Measurements from ENCODE around the gene IL13RA1.

Gene IL13RA1

DNA sequence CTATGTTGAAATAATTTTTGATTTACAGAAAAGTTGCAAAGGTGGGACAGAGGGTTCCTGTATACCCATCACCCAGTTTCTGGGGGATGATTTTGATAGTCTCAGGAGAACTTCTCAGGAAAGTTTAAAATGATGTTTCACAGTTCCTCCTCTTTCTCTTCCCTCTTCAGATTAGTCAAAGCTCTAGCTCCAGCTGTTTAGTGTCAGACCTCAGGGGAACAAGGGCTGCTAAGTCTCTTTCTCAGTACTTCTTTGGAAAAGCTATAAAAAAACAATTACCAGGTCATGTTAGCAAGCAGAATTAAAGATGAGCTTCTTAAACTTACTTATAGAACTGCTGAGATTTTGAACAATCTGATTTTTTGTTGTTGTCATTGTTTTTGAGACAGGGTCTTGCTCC is 12.2 kb downstream of the IL13RA1 start:
- Mint-ChIP-seq H3K9me3 (no peaks in the 10 kb centered on the region), H3K27me3 (no peaks in the 10 kb centered on the region), H3K4me1 (ENCODE audit: low read depth) (peaks cover 45% of the 10 kb centered on the region), H3K36me3 (ENCODE audit: low read depth) (peaks cover 49% of the 10 kb centered on the region), H3K4me3 (no peak overlapping the region), H3K27ac (peak overlapping the region; percentile 72)
- intact Hi-C loops (cut with micrococcal nuclease): loop anchor here (5.0 kb wide), 1 partner anchor 42 kb away; no protein-coding TSS in a partner anchor

- intact Hi-C loops (cut with micrococcal nuclease): no loop called here
- Mint-ChIP-seq H3K4me1 (ENCODE audit: low read depth) (peaks cover 37% of the 10 kb centered on the region), H3K4me3 (no peak overlapping the region), H3K27ac (peak overlapping the region; percentile 72), H3K27me3 (no peaks in the 10 kb centered on the region), H3K9me3 (no peaks in the 10 kb centered on the region), H3K36me3 (ENCODE audit: low read depth) (peaks cover 49% of the 10 kb centered on the region)
Measured at GRCh38 chrX:118740276-118740889, 13.0 kb downstream of the IL13RA1 start.

DNA sequence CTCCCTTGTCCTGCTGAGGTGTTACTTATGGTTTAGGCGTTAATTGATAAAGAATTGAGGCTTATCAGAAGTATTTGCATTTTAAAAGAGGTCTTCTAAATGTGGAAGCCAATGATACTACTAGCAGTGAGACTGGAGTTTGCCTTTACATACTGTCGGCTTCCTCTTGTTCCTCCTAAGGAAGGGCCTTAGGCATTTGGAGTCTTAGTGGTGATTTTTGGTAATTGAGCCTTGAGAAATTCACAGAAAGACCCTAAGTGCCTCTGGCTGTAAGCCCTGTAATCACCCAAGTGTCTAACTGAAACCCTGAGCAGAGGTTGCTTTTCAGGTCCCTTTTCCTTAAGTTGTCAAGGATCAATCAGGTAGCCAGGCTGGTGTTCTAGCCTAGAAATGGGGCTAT is 14.8 kb downstream of the IL13RA1 start:
- Mint-ChIP-seq H3K4me1 (ENCODE audit: low read depth) (peaks cover 19% of the 10 kb centered on the region), H3K27ac (no peak overlapping the region), H3K9me3 (no peaks in the 10 kb centered on the region), H3K36me3 (ENCODE audit: low read depth) (peaks cover 43% of the 10 kb centered on the region), H3K4me3 (no peak overlapping the region), H3K27me3 (no peaks in the 10 kb centered on the region)
- intact Hi-C loops (cut with micrococcal nuclease): no loop called here

DNA sequence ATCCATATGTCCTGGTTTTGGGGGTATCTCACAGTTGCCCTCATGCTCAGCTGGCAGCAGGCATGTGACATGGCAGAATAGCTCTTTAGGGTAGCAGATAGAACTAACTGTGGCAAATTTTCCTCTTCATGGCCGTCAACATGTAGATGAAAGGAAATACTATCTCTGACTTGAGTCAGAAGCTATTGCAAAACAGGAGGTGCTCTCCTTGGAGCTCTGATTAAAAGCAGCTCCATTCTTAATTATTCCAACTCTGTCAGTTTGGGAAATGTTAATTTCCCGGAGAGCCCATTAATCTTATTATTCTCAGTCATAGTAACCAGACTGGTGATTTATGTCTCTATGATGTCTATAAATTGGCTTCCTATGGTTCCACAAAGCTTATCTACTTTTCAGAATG is 18.2 kb downstream of the IL13RA1 start:
- Mint-ChIP-seq H3K4me3 (no peak overlapping the region), H3K9me3 (no peaks in the 10 kb centered on the region), H3K36me3 (ENCODE audit: low read depth) (peaks cover 59% of the 10 kb centered on the region), H3K4me1 (ENCODE audit: low read depth) (peaks cover 9% of the 10 kb centered on the region), H3K27ac (no peak overlapping the region), H3K27me3 (no peaks in the 10 kb centered on the region)
- intact Hi-C loops (cut with micrococcal nuclease): no loop called here

- intact Hi-C loops (cut with micrococcal nuclease): loop anchor here (10.0 kb wide), 1 partner anchor 53 kb away; no protein-coding TSS in a partner anchor
- Mint-ChIP-seq H3K4me1 (ENCODE audit: low read depth) (peaks cover 38% of the 10 kb centered on the region), H3K9me3 (no peaks in the 10 kb centered on the region), H3K27me3 (no peaks in the 10 kb centered on the region), H3K4me3 (no peak overlapping the region), H3K36me3 (ENCODE audit: low read depth) (peaks cover 70% of the 10 kb centered on the region), H3K27ac (peak overlapping the region; percentile 82)
Measured at GRCh38 chrX:118751950-118752783, 24.8 kb downstream of the IL13RA1 start.

DNA sequence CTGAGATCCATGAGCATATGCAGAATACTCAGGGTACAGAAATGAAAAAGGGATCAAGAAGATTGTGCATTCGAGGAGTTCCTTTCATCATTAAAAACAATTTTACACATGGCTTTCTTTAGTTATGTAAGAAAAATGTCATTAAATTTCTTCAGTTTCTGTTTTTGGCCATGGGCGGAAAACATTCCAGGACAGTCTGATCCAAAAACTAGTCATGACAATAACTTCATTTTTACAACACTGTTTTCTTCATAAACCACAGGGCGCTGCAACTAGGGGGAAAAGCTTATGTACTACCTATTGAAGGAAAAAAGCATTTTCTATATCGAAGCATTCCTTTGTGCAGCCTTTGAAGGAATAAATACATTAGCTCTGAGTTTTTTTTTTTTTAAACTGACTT is 28.2 kb downstream of the IL13RA1 start:
- H3K27ac Mint-ChIP-seq: no peak overlapping the region
- no peak overlapping the region for H3K4me3 Mint-ChIP-seq
- intact Hi-C loops (cut with micrococcal nuclease): loop anchor here (10.0 kb wide), 1 partner anchor 49 kb away; no protein-coding TSS in a partner anchor
- H3K4me1 Mint-ChIP-seq (ENCODE audit: low read depth): peaks cover 46% of the 10 kb centered on the region
- H3K27me3 Mint-ChIP-seq: no peaks in the 10 kb centered on the region
- H3K9me3 Mint-ChIP-seq: no peaks in the 10 kb centered on the region
- peaks cover 68% of the 10 kb centered on the region for H3K36me3 Mint-ChIP-seq (ENCODE audit: low read depth)

GRCh38 chrX:118756101-118756500 is 28.7 kb downstream of the IL13RA1 start:
- peaks cover 67% of the 10 kb centered on the region for H3K36me3 Mint-ChIP-seq (ENCODE audit: low read depth)
- H3K4me1 Mint-ChIP-seq (ENCODE audit: low read depth): peaks cover 45% of the 10 kb centered on the region
- intact Hi-C loops (cut with micrococcal nuclease): loop anchor here (10.0 kb wide), 1 partner anchor 49 kb away; no protein-coding TSS in a partner anchor
- H3K27ac Mint-ChIP-seq: peak overlapping the region; percentile 50
- no peak overlapping the region for H3K4me3 Mint-ChIP-seq
- no peaks in the 10 kb centered on the region for H3K27me3 Mint-ChIP-seq
- no peaks in the 10 kb centered on the region for H3K9me3 Mint-ChIP-seq

GRCh38 chrX:118758511-118758910 is 31.1 kb downstream of the IL13RA1 start:
- Mint-ChIP-seq H3K4me3 (no peak overlapping the region), H3K27ac (no peak overlapping the region), H3K9me3 (no peaks in the 10 kb centered on the region), H3K27me3 (no peaks in the 10 kb centered on the region), H3K36me3 (ENCODE audit: low read depth) (peaks cover 69% of the 10 kb centered on the region), H3K4me1 (ENCODE audit: low read depth) (peaks cover 29% of the 10 kb centered on the region)
- intact Hi-C loops (cut with micrococcal nuclease): loop anchor here (10.0 kb wide), 1 partner anchor 46 kb away; no protein-coding TSS in a partner anchor

GRCh38 chrX:118760025-118760424 is 32.6 kb downstream of the IL13RA1 start:
- peaks cover 68% of the 10 kb centered on the region for H3K36me3 Mint-ChIP-seq (ENCODE audit: low read depth)
- intact Hi-C loops (cut with micrococcal nuclease): loop anchor here (5.0 kb wide), 1 partner anchor 93 kb away; no protein-coding TSS in a partner anchor

DNA sequence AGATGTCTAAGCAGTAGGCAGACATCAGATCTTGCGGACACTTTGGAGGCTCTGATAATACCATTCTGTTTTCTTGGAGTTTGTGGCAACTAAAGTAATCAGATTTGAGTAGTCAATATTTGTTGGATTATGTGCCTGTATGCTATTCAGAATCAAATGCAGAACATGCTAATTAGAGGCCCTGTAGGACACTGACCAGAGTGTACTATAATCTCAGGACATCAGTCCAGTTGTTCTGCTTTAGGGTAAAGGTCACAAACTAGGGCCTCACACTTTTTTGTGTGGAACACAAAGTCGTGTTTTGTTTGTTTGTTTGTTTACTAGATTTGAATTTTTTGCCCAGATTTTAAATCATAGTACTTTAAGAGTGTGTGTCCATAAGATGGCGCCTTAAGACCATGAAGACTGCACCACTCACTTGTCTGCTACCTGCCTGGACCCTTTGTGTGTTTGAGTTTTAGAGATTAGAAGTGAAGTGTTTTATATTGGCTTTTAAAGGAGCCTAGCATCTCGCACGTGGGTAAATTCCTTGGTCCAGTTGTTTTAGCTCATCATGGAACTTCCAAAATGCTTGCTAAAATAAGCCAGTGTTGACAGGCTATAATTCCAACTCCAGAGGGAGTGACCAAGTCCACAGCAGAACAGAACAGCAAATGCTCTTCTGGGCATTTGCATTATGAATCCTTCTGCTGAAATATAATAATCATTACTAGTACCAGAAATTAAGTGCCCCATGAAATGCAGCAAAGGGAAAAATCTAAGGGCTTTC is 34.7 kb downstream of the IL13RA1 start:
- H3K9me3 Mint-ChIP-seq: no peaks in the 10 kb centered on the region
- no peak overlapping the region for H3K4me3 Mint-ChIP-seq
- H3K27ac Mint-ChIP-seq: no peak overlapping the region
- intact Hi-C loops (cut with micrococcal nuclease): loop anchor here (5.0 kb wide), 1 partner anchor 95 kb away; no protein-coding TSS in a partner anchor
- no peaks in the 10 kb centered on the region for H3K27me3 Mint-ChIP-seq
- H3K36me3 Mint-ChIP-seq (ENCODE audit: low read depth): peaks cover 58% of the 10 kb centered on the region
- H3K4me1 Mint-ChIP-seq (ENCODE audit: low read depth): peaks cover 9% of the 10 kb centered on the region

More at GRCh38 chrX:118760025-118760424, 32.6 kb downstream of the IL13RA1 start:
- Mint-ChIP-seq H3K27ac (no peak overlapping the region), H3K4me3 (no peak overlapping the region), H3K9me3 (no peaks in the 10 kb centered on the region), H3K4me1 (ENCODE audit: low read depth) (peaks cover 23% of the 10 kb centered on the region), H3K27me3 (no peaks in the 10 kb centered on the region)

DNA sequence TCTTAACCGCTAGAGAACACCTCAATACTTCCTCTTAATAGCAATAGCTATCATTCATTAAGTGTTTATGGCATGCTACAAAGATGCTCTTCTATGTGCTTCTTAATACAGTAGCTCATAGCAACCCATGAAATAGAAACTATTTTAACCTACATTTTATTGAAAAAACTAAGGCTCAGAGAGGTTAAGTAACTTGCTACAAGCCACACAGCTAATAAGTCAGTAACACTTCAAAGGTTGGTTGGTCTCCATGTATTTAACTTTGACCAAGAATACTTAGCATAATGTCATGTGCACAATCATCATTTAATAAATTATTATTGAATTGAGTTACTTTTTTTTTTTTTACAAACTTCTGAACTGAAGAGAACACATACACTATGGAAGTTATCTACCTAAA is 36.1 kb downstream of the IL13RA1 start:
- H3K9me3 Mint-ChIP-seq: no peaks in the 10 kb centered on the region
- H3K4me3 Mint-ChIP-seq: no peak overlapping the region
- no peaks in the 10 kb centered on the region for H3K27me3 Mint-ChIP-seq
- H3K27ac Mint-ChIP-seq: no peak overlapping the region
- intact Hi-C loops (cut with micrococcal nuclease): loop anchor here (5.0 kb wide), 1 partner anchor 96 kb away; no protein-coding TSS in a partner anchor
- peaks cover 3% of the 10 kb centered on the region for H3K4me1 Mint-ChIP-seq (ENCODE audit: low read depth)
- peaks cover 61% of the 10 kb centered on the region for H3K36me3 Mint-ChIP-seq (ENCODE audit: low read depth)

DNA sequence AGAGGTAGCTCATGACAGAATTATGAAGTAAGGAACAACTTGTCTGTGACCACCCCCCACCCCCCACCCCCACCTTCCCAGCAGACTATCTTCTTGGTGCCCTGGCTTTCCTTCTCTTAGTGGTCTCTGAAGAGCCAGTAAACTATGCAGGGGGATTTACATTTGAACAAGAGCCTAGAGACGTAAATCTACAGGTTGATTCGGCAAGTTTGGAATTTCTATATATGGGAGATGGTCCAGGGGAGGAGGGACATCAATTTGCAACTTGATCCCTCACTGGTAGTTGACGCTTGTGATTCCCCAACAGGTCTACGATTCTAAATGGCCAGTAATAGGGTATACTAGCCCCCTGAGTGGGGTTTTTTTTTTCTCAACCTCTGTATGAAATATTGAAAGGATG is 36.7 kb downstream of the IL13RA1 start:
- H3K9me3 Mint-ChIP-seq: no peaks in the 10 kb centered on the region
- no peak overlapping the region for H3K27ac Mint-ChIP-seq
- H3K27me3 Mint-ChIP-seq: no peaks in the 10 kb centered on the region
- peaks cover 61% of the 10 kb centered on the region for H3K36me3 Mint-ChIP-seq (ENCODE audit: low read depth)
- no peaks in the 10 kb centered on the region for H3K4me1 Mint-ChIP-seq (ENCODE audit: low read depth)
- no peak overlapping the region for H3K4me3 Mint-ChIP-seq
- intact Hi-C loops (cut with micrococcal nuclease): loop anchor here (5.0 kb wide), 1 partner anchor 97 kb away; no protein-coding TSS in a partner anchor

- H3K4me1 Mint-ChIP-seq (ENCODE audit: low read depth): no peaks in the 10 kb centered on the region
- no peak overlapping the region for H3K4me3 Mint-ChIP-seq
- no peak overlapping the region for H3K27ac Mint-ChIP-seq
- no peaks in the 10 kb centered on the region for H3K9me3 Mint-ChIP-seq
- H3K36me3 Mint-ChIP-seq (ENCODE audit: low read depth): peaks cover 67% of the 10 kb centered on the region
- intact Hi-C loops (cut with micrococcal nuclease): no loop called here
- H3K27me3 Mint-ChIP-seq: no peaks in the 10 kb centered on the region
Measured at GRCh38 chrX:118770133-118770760, 42.8 kb downstream of the IL13RA1 start.

All from dendritic cell treated with granulocyte-macrophage colony-stimulating factor and Interleukin-4, amounts not matched to agents 40 ng/mL and 50 ng/mL, for 4 days (primary cell).